HEK293 (cell line): Measurements from ENCODE around the gene CRK.
A peak's percentile ranks its signal among the peaks of the same experiment; 100 is the strongest.

Source experiments
- CTCF ChIA-PET: fragments of 350-600 bp; formaldehyde crosslinking; extraction: SDS; loops from one replicate; lab custom pipeline; 2021; ENCODE audit warnings: antibody characterized with exemption; lab: Yijun Ruan, JAX
- POLR2A ChIA-PET: fragments of 300-600 bp; formaldehyde crosslinking; extraction: SDS; loops from one replicate; lab custom pipeline; 2020; ENCODE audit warnings: antibody characterized with exemption, inconsistent platforms; lab: Yijun Ruan, JAX
- H3K27ac ChIP-seq: fragments of 200-500 bp; sonication (Bioruptor generic); 2 replicates; pipeline ENCODE4 v1.5.1; 2014; ENCODE audit warnings: low read depth, low read length, control low read depth, inconsistent platforms; ENCODE audit errors: extremely low read depth
- H3K36me3 ChIP-seq, 2 experiments: fragments of 200-500 bp in 1 of 2; sonication (Bioruptor generic) in 1 of 2; 1 replicate in 1 of 2; 2 replicates in 1 of 2; pipeline ENCODE4 v1.5.1; 2014 to 2017; ENCODE audit warnings: inconsistent platforms in 2 of 2, low read length in 2 of 2; ENCODE audit not compliant: control insufficient read depth in 2 of 2, insufficient read depth in 1 of 2
- H3K4me1 ChIP-seq: fragments of 200-500 bp; sonication (Bioruptor generic); 2 replicates; pipeline ENCODE4 v1.5.1; 2014; ENCODE audit warnings: mild to moderate bottlenecking, low read length, inconsistent platforms; ENCODE audit not compliant: control insufficient read depth, insufficient read depth
- H3K4me3 ChIP-seq: 2 replicates; pipeline ENCODE4 v1.5.1; 2011; ENCODE audit warnings: low read depth, mild to moderate bottlenecking, control low read depth, low read length, moderate library complexity
- H3K9me3 ChIP-seq: fragments of 200-500 bp; sonication (Bioruptor generic); 2 replicates; pipeline ENCODE4 v1.5.1; 2014; ENCODE audit warnings: low read depth, low read length, inconsistent platforms; ENCODE audit not compliant: control insufficient read depth, insufficient read depth
- BCL11A ChIP-seq: fragments of 450-650 bp; formaldehyde crosslinking; IDR thresholded peaks from 2 replicates; pipeline ENCODE4 v1.5.1; 2016; ENCODE audit warnings: low read depth, missing biosample characterization, missing genetic modification characterization
- KLF1 ChIP-seq: fragments of 450-650 bp; formaldehyde crosslinking; IDR thresholded peaks from 2 replicates; pipeline ENCODE4 v1.5.1; 2016; ENCODE audit warnings: missing biosample characterization, missing genetic modification characterization
- SETDB1 ChIP-seq: IDR thresholded peaks from one replicate; pipeline ENCODE4 v1.6.1; 2017; ENCODE audit warnings: mild to moderate bottlenecking, low read length, moderate library complexity, mixed read lengths; ENCODE audit not compliant: insufficient read length
- ZBTB8A ChIP-seq: fragments of 450-650 bp; formaldehyde crosslinking; IDR thresholded peaks from 2 replicates; pipeline ENCODE4 v1.5.1; 2016; ENCODE audit warnings: missing biosample characterization, missing genetic modification characterization
- ZNF132 ChIP-seq: fragments of 450-650 bp; formaldehyde crosslinking; IDR thresholded peaks from 2 replicates; pipeline ENCODE4 v1.5.1; 2017; ENCODE audit warnings: missing biosample characterization, missing genetic modification characterization, borderline replicate concordance
- ZNF140 ChIP-seq: fragments of 450-650 bp; formaldehyde crosslinking; IDR thresholded peaks from 2 replicates; pipeline ENCODE4 v1.5.1; 2016; ENCODE audit warnings: missing biosample characterization, missing genetic modification characterization
- ZNF184 ChIP-seq: fragments of 450-650 bp; IDR thresholded peaks from 2 replicates; pipeline ENCODE4 v1.5.1; 2018; ENCODE audit warnings: missing biosample characterization, mild to moderate bottlenecking, missing genetic modification characterization
- ZNF211 ChIP-seq: fragments of 450-650 bp; formaldehyde crosslinking; IDR thresholded peaks from 2 replicates; pipeline ENCODE4 v1.5.1; 2016; ENCODE audit warnings: low read depth, missing biosample characterization, missing genetic modification characterization
- ZNF335 ChIP-seq: fragments of 450-650 bp; formaldehyde crosslinking; conservative IDR thresholded peaks from 2 replicates; pipeline ENCODE4 v1.5.1; 2016; ENCODE audit warnings: missing biosample characterization, missing genetic modification characterization
- ZNF510 ChIP-seq: fragments of 450-650 bp; formaldehyde crosslinking; IDR thresholded peaks from 2 replicates; pipeline ENCODE4 v1.5.1; 2018; ENCODE audit warnings: mild to moderate bottlenecking, missing genetic modification characterization, missing biosample characterization; ENCODE audit not compliant: insufficient replicate concordance
- ZNF513 ChIP-seq: fragments of 450-650 bp; IDR thresholded peaks from 2 replicates; pipeline ENCODE4 v1.5.1; 2018; ENCODE audit warnings: missing biosample characterization, missing genetic modification characterization
- ZNF529 ChIP-seq: fragments of 450-650 bp; formaldehyde crosslinking; IDR thresholded peaks from 2 replicates; pipeline ENCODE4 v1.5.1; 2017; ENCODE audit warnings: missing genetic modification characterization, missing biosample characterization; ENCODE audit not compliant: insufficient replicate concordance
- ZNF549 ChIP-seq: fragments of 450-650 bp; IDR thresholded peaks from 2 replicates; pipeline ENCODE4 v1.5.1; 2018; ENCODE audit warnings: missing biosample characterization, missing genetic modification characterization, mild to moderate bottlenecking, inconsistent platforms, moderate library complexity
- ZNF555 ChIP-seq: fragments of 450-650 bp; formaldehyde crosslinking; conservative IDR thresholded peaks from 2 replicates; pipeline ENCODE4 v1.5.1; 2017; ENCODE audit warnings: missing biosample characterization, mild to moderate bottlenecking, missing genetic modification characterization, inconsistent platforms
- ZNF600 ChIP-seq: fragments of 450-650 bp; formaldehyde crosslinking; IDR thresholded peaks from 2 replicates; pipeline ENCODE4 v1.5.1; 2016; ENCODE audit warnings: missing biosample characterization, missing genetic modification characterization
- ZNF76 ChIP-seq: fragments of 450-650 bp; formaldehyde crosslinking; IDR thresholded peaks from 2 replicates; pipeline ENCODE4; 2016; ENCODE audit warnings: low read depth, missing biosample characterization, missing genetic modification characterization, borderline replicate concordance
- ZNF768 ChIP-seq: fragments of 450-650 bp; formaldehyde crosslinking; IDR thresholded peaks from 2 replicates; pipeline ENCODE4 v1.5.1; 2018; ENCODE audit warnings: missing biosample characterization, mild to moderate bottlenecking, missing genetic modification characterization
- ZNF830 ChIP-seq: fragments of 450-650 bp; IDR thresholded peaks from 2 replicates; pipeline ENCODE4 v1.5.0; 2018; ENCODE audit warnings: missing biosample characterization, missing genetic modification characterization, low read depth, mild to moderate bottlenecking, moderate library complexity
- ZNF843 ChIP-seq: fragments of 450-650 bp; formaldehyde crosslinking; IDR thresholded peaks from 2 replicates; pipeline ENCODE4 v1.5.1; 2016; ENCODE audit warnings: missing biosample characterization, missing genetic modification characterization
- ZSCAN16 ChIP-seq: fragments of 450-650 bp; formaldehyde crosslinking; IDR thresholded peaks from 2 replicates; pipeline ENCODE4 v1.5.1; 2016; ENCODE audit warnings: missing biosample characterization, missing genetic modification characterization
- TF ChIP-seq, protein P1 (sequence below): fragments of 450-650 bp; formaldehyde crosslinking; IDR thresholded peaks from 2 replicates; pipeline ENCODE4 v1.5.1; 2016; ENCODE audit warnings: missing biosample characterization, missing genetic modification characterization
- TF ChIP-seq, protein P2 (sequence below): fragments of 450-650 bp; formaldehyde crosslinking; IDR thresholded peaks from 2 replicates; pipeline ENCODE4 v1.5.1; 2016; ENCODE audit warnings: missing biosample characterization, missing genetic modification characterization
- TF ChIP-seq, protein P3 (sequence below): fragments of 450-650 bp; formaldehyde crosslinking; IDR thresholded peaks from 2 replicates; pipeline ENCODE4 v1.5.1; 2016; ENCODE audit warnings: missing biosample characterization, missing genetic modification characterization

Gene CRK

GRCh38 chr17:1414634-1415033 is 41.4 kb downstream of the CRK start:
- Histone ChIP-seq H3K4me3 (no peak overlapping the region), H3K27ac (no peak overlapping the region), H3K36me3 (peaks cover 0 to 4% of the 10 kb centered on the region in 2 experiments; a peak in 2 of 3 replicates), H3K9me3 (no peaks in the 10 kb centered on the region), H3K4me1 (peaks cover 4% of the 10 kb centered on the region)
- TF ChIP-seq, protein P1, sequence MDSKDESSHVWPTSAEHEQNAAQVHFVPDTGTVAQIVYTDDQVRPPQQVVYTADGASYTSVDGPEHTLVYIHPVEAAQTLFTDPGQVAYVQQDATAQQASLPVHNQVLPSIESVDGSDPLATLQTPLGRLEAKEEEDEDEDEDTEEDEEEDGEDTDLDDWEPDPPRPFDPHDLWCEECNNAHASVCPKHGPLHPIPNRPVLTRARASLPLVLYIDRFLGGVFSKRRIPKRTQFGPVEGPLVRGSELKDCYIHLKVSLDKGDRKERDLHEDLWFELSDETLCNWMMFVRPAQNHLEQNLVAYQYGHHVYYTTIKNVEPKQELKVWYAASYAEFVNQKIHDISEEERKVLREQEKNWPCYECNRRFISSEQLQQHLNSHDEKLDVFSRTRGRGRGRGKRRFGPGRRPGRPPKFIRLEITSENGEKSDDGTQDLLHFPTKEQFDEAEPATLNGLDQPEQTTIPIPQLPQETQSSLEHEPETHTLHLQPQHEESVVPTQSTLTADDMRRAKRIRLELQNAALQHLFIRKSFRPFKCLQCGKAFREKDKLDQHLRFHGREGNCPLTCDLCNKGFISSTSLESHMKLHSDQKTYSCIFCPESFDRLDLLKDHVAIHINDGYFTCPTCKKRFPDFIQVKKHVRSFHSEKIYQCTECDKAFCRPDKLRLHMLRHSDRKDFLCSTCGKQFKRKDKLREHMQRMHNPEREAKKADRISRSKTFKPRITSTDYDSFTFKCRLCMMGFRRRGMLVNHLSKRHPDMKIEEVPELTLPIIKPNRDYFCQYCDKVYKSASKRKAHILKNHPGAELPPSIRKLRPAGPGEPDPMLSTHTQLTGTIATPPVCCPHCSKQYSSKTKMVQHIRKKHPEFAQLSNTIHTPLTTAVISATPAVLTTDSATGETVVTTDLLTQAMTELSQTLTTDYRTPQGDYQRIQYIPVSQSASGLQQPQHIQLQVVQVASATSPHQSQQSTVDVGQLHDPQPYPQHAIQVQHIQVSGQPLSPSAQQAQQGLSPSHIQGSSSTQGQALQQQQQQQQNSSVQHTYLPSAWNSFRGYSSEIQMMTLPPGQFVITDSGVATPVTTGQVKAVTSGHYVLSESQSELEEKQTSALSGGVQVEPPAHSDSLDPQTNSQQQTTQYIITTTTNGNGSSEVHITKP (tag by site-specific recombination), result no peak
- TF ChIP-seq ZNF600 (tag by site-specific recombination) (0 out of 2 replicates have a peak, but pooled peaks have one; percentile 9), ZNF529 (tag by site-specific recombination) (no peak)
- ChIA-PET CTCF (interaction anchor here (0.6 to 1.5 kb wide), 4 partner anchors 10 to 49 kb away, joined by 3 to 7 read pairs (median 5); no protein-coding TSS in a partner anchor), POLR2A (interaction anchor here (1.2 to 2.8 kb wide), 3 partner anchors 9 to 74 kb away, joined by 3 to 9 read pairs (median 6); partner anchors contain the start of gene YWHAE)

DNA sequence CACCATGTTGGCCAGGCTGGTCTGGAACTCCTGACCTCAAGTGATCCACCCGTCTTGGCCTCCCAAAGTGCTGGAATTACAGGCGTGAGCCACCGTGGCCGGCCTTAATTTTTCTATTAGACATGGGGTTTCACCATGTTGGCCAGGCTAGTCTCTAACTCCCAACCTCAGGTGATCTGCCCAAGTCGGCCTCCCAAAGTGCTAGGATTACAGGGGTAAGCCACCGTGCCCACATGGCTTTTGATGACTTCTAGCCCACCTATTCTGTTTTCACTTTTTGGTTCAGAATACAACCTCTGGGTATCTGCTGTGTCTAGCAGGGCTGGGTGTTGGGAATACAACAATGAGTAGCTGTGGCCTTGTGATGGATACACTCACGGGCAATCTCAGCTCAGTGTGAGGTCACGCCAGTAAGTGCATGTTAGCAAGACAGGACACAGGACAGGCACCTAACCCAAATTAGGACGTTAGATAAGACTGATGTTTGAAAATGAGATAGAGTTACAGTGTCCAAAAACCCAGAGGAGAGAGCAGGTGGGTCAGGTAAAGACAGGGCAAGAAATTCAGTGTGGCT is 41.9 kb downstream of the CRK start:
- ChIA-PET CTCF (interaction anchor here (0.6 to 1.5 kb wide), 4 partner anchors 11 to 49 kb away, joined by 3 to 7 read pairs (median 5); no protein-coding TSS in a partner anchor), POLR2A (interaction anchor here (0.6 to 2.8 kb wide), 6 partner anchors 9 to 231 kb away, joined by 3 to 9 read pairs (median 4); partner anchors contain the start of gene YWHAE)
- Histone ChIP-seq H3K36me3 (peaks cover 0 to 4% of the 10 kb centered on the region in 2 experiments; a peak in 2 of 3 replicates), H3K9me3 (no peaks in the 10 kb centered on the region), H3K27ac (no peak overlapping the region), H3K4me3 (no peak overlapping the region), H3K4me1 (peaks cover 4% of the 10 kb centered on the region)
- TF ChIP-seq ZNF132 (tag by site-specific recombination) (no peak), ZNF513 (tag by site-specific recombination) (no peak), ZNF555 (tag by site-specific recombination) (no peak), ZNF211 (tag by site-specific recombination) (no peak), ZNF768 (tag by site-specific recombination) (no peak), ZNF510 (no peak), ZSCAN16 (tag by site-specific recombination) (no peak), ZNF549 (tag by site-specific recombination) (no peak), ZNF335 (no peak)

DNA sequence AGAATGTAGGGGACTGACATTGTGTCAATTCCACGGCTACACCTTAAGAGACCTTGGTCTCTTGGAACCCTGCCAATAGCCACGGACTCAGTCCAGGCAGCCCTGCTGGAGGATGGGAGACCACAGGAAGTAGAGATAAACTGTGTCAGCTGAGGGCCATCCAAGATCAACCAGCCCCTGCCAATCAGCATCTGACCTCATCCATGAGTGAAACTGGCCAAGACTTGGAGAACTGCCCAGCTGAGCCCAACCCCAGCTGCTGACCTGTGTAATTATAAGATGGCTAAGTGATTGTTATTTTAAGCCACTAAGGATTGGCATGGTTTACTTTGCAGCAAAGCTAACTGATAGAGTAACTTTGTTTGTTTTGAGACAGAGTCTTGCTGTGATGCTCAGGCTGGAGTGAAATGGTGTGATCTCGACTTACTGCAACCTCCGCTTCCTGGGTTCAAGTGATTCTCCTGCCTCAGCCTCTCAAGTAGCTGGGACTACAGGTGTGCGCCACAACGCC is 42.7 kb downstream of the CRK start:
- Histone ChIP-seq H3K27ac (no peak overlapping the region), H3K36me3 (peaks cover 0 to 4% of the 10 kb centered on the region in 2 experiments; a peak in 2 of 3 replicates), H3K4me3 (no peak overlapping the region), H3K4me1 (peaks cover 4% of the 10 kb centered on the region), H3K9me3 (no peaks in the 10 kb centered on the region)
- CTCF ChIA-PET, result interaction anchor here (0.6 to 1.5 kb wide), 2 partner anchors 11 to 154 kb away, joined by 3 to 7 read pairs; no protein-coding TSS in a partner anchor
- POLR2A ChIA-PET, result interaction anchor here (0.6 to 2.8 kb wide), 6 partner anchors 8 to 231 kb away, joined by 3 to 9 read pairs (median 4); partner anchors contain the start of genes INPP5K and YWHAE
- TF ChIP-seq ZNF140 (tag by site-specific recombination), result no peak
- TF ChIP-seq ZNF843 (tag by site-specific recombination), result peak; percentile 73
- no peak for TF ChIP-seq KLF1 (tag by site-specific recombination)
- TF ChIP-seq, protein P2, sequence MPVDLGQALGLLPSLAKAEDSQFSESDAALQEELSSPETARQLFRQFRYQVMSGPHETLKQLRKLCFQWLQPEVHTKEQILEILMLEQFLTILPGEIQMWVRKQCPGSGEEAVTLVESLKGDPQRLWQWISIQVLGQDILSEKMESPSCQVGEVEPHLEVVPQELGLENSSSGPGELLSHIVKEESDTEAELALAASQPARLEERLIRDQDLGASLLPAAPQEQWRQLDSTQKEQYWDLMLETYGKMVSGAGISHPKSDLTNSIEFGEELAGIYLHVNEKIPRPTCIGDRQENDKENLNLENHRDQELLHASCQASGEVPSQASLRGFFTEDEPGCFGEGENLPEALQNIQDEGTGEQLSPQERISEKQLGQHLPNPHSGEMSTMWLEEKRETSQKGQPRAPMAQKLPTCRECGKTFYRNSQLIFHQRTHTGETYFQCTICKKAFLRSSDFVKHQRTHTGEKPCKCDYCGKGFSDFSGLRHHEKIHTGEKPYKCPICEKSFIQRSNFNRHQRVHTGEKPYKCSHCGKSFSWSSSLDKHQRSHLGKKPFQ (tag by site-specific recombination), result peak; percentile 94
- TF ChIP-seq, protein P3, sequence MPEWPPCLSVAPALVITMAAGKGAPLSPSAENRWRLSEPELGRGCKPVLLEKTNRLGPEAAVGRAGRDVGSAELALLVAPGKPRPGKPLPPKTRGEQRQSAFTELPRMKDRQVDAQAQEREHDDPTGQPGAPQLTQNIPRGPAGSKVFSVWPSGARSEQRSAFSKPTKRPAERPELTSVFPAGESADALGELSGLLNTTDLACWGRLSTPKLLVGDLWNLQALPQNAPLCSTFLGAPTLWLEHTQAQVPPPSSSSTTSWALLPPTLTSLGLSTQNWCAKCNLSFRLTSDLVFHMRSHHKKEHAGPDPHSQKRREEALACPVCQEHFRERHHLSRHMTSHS (tag by site-specific recombination), result no peak
- no peak for TF ChIP-seq ZNF76 (tag by site-specific recombination)
- peak; percentile 28 for TF ChIP-seq ZBTB8A (tag by site-specific recombination)
- peak; percentile 95 for TF ChIP-seq SETDB1
- no peak for TF ChIP-seq ZNF830 (tag by site-specific recombination)
- no peak for TF ChIP-seq BCL11A (tag by site-specific recombination)
- TF ChIP-seq ZNF184, result peak; percentile 69; the same call in 1 of the 2 replicates
